Left colon (tissue), 2 donors: ENCODE data around the gene KIF4A. TPM values are rescaled to one million over a fixed set of nuclear protein-coding genes. Genes with fewer than 3 reads are reported as not detected.
"Not testable (repeated sequence)": the region's sequence is repeated elsewhere in the genome, so short reads cannot be mapped to it uniquely, and the experiment has no call there.

Source experiments
- ATAC-seq: fragments of 200-7000 bp; cut with Tn5 transposase; one replicate; pipeline ENCODE4 v1.9.1; 2020; ENCODE audit warnings: mild to moderate bottlenecking, moderate library complexity
- DNase-seq, 2 donors: peaks; one replicate each; pipeline ENCODE4 v3.0.0-alpha.2; 2020
- intact Hi-C, 2 donors: fragments of 100-400 bp; cut with DNase I in 1 of 2; cut with micrococcal nuclease in 1 of 2; formaldehyde crosslinking; loops; one replicate each; pipeline versions ENCODE4 v1.11.2 to v1.14.0; 2022; cut with DNase I, micrococcal nuclease
- long read RNA-seq: library from polyadenylated mRNA; unstranded; transcript quantifications from one replicate; pipeline ENCODE4 v2.0.0, GENCODE V29; 2021
- total RNA-seq, 2 donors: library from RNA; stranded (reverse); fragmentation: NEBNext Ultra II Directional; extraction: Animal tissue kit (Norgen Biotek cat#: 25700); gene quantifications; one replicate each; pipeline ENCODE4 v1.2.1, GENCODE V29; 2021
- donor health status: DM: no; HTN: no; CAD: no.
- donor health status: DM: yes; HTN: yes; CAD: no.

The KIF4A gene
- 1 to 10 TPM; 2.2 to 6.7 TPM for total RNA-seq
- long read RNA-seq, full-length matches to known transcripts: 4 of 12 reads
- long read RNA-seq, partial matches to known transcripts: 6 of 12 reads
- long read RNA-seq, other reads (novel, unspliced or antisense): 2 of 12 reads

GRCh38 chrX:70289793-70290770, at the start of gene KIF4A, which contains the start of gene PDZD11:
Gene KIF4A (plus strand): TSS chrX:70290104. CDS start chrX:70290459, 355 bp downstream.
Gene PDZD11 (minus strand): TSS chrX:70289927. CDS start chrX:70289341, 586 bp downstream.
- ATAC-seq: peak; percentile 99
- DNase-seq: peak; percentile 81 to 82
- intact Hi-C loops: no loop called here

DNA sequence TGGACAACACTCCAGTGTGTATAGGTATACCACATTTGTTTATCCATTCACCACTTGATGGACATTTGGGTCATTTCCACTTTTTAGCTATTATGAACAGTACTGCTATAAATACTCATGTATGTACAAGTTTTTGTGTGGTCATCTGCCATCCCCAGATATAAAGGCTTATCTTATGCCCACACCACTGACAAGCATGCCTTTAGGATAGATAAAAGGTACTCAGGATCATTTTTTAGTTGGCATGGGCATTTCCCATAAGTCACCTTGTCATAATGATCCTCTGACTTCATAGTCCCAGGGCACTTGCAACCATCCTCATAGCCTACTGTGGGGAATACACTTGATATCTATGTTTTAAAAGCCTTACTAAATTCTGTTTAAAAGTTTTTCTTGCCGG, 49.2 kb upstream of the KIF4A start:
- DNase-seq: no peak
- intact Hi-C loops: no loop called here

DNA sequence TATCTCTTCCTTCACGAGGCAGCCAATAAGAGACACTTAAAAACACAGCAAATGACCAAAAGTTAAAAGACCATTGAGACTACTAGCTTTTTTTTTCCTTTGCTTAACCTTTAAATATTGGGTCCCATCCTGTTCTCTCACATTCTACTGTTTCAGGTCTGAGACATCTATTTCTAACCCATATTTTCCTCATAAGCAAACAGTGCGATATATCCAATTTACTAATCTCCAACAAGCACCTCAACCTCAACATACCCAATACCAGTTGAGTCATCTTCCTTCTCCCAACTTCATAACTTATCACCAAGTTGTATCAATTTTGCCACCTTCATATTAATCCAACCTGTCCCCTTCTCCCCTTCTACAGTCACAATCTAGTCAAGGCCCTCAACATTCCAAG, 48.4 kb upstream of the KIF4A start:
- intact Hi-C loops: no loop called here
- DNase-seq: no peak
- no peak for ATAC-seq

More for the DNA sequence above, 49.2 kb upstream of the KIF4A start:
- no peak for ATAC-seq

DNA sequence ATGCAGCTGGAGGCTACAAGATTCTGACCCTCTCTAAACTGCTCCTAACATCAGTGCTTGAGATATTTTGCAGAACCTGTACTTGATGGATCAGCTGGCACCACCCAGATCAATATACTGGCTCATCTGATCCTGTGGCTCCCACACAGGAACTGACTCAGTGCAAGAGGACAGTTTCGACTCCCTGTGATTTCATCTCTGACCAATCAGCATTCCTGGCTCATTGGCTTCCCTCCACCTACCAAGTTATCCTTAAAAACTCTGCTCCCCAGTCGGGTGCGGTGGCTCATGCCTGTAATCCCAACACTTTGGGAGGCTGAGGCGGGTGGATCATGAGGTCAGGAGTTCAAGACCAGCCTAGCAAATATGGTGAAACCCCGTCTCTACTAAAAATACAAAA, 46.3 kb upstream of the KIF4A start:
- intact Hi-C loops, ATAC-seq, DNase-seq: not testable (repeated sequence)

DNA sequence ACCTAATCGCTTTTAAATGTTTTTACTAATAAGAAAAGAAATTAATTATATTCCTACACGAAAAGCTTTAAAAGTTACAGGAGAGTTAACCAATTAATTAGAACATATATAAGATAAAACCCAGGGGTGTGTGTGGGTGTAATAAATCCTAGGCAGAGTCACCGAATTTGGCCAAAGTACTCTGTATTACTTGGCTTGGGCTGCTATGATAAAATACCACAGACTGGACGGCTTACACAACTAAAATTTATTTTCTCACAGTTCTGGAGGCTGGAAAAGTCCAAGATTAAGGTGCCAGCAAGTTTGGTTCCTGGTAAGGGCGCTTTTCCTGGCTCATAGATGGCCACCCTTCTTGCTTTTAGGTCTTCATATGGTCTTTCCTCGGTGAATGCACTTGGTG, 45.0 kb upstream of the KIF4A start:
- intact Hi-C loops: no loop called here
- no peak for ATAC-seq
- DNase-seq: no peak

- intact Hi-C loops: no loop called here
- ATAC-seq (peak; percentile 32), DNase-seq (no peak)
Observed at GRCh38 chrX:70247252-70247651, 42.7 kb upstream of the KIF4A start.

DNA sequence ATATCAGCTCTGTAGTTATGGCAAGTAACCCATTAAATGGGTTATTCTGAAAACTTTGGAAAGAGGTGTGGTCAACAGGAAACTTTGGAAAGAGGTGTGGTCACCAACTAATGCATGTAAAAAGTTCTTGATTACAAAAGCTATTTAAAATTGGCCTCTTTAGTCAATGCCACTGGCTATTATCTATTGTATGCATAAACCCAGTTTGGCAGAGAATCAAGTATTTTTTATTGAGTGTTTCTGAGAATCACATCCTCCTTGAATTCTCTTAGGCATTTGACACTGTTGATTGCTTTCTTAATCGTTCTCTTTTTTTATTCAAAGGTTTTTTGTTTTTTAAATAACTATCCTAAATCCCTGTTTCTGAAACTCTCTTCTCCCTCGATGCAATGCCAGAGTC, 37.4 kb upstream of the KIF4A start:
- intact Hi-C loops: no loop called here
- DNase-seq (no peak), ATAC-seq (no peak)

GRCh38 chrX:70253377-70254062, 36.4 kb upstream of the KIF4A start:
- ATAC-seq (no peak), DNase-seq (no peak)
- intact Hi-C loops: no loop called here

- no peak for ATAC-seq
- intact Hi-C loops: no loop called here
Observed at GRCh38 chrX:70254063-70254400, 35.9 kb upstream of the KIF4A start.

DNA sequence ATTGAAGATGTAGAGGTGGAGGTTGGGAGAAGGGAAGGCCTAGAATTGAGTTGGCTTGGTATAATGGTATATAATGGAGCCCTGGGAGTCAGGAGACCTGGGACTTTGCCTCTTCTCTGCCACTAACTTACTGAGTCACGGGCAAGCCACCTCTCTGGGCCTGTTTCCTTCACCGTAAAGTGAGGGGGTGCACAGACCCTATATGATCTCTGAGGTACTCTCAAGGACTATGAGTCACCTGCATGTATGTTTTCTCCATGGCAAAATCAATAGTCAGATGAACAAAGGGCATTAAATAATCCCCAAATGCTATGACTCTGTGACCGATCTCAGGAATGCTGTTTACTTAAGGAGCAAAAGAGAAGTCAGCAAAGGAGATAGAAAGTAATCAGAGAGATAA, 35.0 kb upstream of the KIF4A start:
- no peak for DNase-seq
- no peak for ATAC-seq
- intact Hi-C loops: no loop called here

More at GRCh38 chrX:70254063-70254400, 35.9 kb upstream of the KIF4A start:
- DNase-seq: no peak

- intact Hi-C loops: no loop called here
- no peak for DNase-seq
Observed at GRCh38 chrX:70255452-70255851, 34.5 kb upstream of the KIF4A start.

GRCh38 chrX:70257423-70258288, 32.2 kb upstream of the KIF4A start:
- ATAC-seq (peak; percentile 82), DNase-seq (no peak)
- intact Hi-C loops: no loop called here

More at GRCh38 chrX:70255452-70255851, 34.5 kb upstream of the KIF4A start:
- ATAC-seq: no peak

GRCh38 chrX:70260104-70260503, 29.8 kb upstream of the KIF4A start, which contains the start of gene P2RY4:
Gene P2RY4 (minus strand): TSS chrX:70260204. CDS start chrX:70259624, 580 bp downstream.
- ATAC-seq: no peak
- intact Hi-C loops: no loop called here
- no peak for DNase-seq

DNA sequence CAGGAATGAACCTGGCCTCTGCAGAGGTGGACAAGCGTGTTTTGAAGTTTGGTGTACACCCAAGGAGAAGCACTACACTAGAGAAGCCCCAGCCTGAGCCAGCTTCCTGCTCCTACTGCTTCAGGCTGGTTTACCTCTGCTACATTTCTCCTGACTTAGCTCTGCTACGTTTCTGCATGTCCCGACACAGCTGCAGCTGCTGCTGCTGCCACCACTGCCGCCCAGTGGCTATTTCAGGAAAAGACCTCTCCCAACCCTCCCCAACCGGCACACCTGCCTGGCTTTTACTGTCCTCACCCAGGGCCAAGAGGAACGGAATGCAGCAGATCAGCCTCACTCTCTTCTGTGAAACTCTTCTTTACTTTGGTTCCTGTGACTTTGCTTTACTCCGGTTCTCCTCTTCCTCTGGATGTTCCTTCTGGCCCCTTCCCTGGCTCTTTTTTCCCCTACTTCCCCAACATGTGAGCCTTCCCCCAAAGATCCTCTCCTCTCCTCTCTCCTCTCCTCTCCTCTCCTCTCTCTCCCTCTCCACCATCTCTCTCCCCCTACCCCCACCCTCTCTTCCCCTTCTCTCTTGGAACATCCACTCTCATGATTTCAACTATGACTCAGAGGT, 26.8 kb upstream of the KIF4A start:
- intact Hi-C loops: no loop called here

DNA sequence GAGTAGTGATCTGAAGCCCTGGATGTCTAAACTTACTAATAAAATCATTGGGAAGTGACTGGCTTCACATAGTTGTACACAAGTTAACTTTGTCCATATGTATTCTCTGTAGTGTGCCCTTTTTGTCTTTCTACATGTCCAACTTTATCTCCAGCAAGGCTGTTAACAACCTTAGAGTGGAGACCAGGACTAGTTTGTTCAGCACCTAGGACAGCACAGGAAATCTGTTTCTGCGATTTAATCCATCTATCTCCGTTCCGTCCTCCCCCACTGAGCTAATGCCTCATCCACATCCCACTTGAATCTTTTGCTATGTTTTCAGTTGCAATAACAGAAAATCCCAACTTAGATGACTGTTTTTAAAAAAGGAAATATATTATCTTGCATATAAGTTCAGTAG, 25.1 kb upstream of the KIF4A start:
- DNase-seq: no peak
- no peak for ATAC-seq
- intact Hi-C loops: no loop called here

More for the DNA sequence above, 26.8 kb upstream of the KIF4A start:
- ATAC-seq (peak; percentile 97), DNase-seq (peak; percentile 37 to 58)

DNA sequence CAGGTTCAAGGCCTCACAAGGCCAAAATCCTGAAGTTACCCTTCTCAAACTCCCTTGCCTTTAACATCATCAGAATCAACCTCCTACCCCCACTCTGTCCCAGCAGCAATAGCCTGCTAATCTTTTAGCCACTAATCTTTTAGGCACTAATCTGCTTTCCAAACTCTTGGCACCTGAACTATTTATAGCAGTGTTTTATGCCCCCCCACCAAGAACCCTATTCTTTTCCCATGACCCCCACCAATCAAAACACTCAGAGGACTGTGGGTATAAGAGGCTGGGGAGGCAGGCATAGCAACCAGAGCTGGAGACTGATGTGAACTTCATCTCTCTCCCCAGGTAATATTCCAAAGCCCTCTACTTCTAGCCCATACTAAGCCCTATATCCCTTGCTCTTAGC, 21.9 kb upstream of the KIF4A start, which contains the start of gene ARR3:
Gene ARR3, plus strand, starts transcription at position 301 of the 400 bp plus-strand sequence. CDS start 1,052 bp downstream, outside the sequence.
- intact Hi-C loops: no loop called here
- DNase-seq: no peak
- no peak for ATAC-seq

- DNase-seq, intact Hi-C loops, ATAC-seq: not testable (repeated sequence)
Observed at GRCh38 chrX:70274029-70274428, 15.9 kb upstream of the KIF4A start.

- intact Hi-C loops: no loop called here
- no peak for DNase-seq
- ATAC-seq: no peak
Observed at GRCh38 chrX:70279081-70279480, 10.8 kb upstream of the KIF4A start.
